NOMO-1 treated with dmso at 0.1 percent for 144 hours (cell line): ENCODE results near the gene GATA3.

Source experiments
- DNase-seq: peaks from one replicate; lab custom pipeline; 2025; ENCODE audit not compliant: unreplicated experiment; lab: John Stamatoyannopoulos, UW

GATA3 gene

GRCh38 chr10:8050556-8051108 is 3.9 kb upstream of the GATA3 start:
- no peak for DNase-seq

GRCh38 chr10:8051109-8051821 is 3.2 kb upstream of the GATA3 start:
- no peak for DNase-seq

- no peak for DNase-seq
Measured at GRCh38 chr10:8051851-8052257, 2.6 kb upstream of the GATA3 start.

- DNase-seq: no peak
Measured at GRCh38 chr10:8052341-8052955, 2.0 kb upstream of the GATA3 start.

DNA sequence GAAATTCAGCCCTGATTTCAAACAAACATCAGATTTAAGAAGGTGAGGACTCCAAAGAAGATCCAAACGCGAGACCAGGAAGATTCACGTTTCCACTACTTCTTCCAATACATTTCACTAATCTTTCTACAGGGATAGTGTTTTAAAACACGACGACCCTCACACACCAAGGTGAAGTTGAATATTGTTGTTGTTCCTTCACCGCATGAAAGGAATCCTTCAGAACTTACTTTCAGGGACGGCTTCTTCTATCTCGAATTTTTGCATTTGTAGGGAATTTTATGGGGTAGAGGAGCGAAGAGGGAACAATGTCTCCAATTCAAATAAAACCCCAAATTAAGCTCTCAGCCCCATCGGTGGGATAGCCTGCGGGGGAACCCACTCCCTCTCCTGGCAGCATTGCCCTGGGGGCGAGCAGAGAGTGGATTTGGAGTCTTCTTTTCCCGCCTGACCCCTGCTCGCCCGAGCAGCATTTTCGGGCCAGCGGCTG is 1.5 kb upstream of the GATA3 start:
- DNase-seq: no peak

DNA sequence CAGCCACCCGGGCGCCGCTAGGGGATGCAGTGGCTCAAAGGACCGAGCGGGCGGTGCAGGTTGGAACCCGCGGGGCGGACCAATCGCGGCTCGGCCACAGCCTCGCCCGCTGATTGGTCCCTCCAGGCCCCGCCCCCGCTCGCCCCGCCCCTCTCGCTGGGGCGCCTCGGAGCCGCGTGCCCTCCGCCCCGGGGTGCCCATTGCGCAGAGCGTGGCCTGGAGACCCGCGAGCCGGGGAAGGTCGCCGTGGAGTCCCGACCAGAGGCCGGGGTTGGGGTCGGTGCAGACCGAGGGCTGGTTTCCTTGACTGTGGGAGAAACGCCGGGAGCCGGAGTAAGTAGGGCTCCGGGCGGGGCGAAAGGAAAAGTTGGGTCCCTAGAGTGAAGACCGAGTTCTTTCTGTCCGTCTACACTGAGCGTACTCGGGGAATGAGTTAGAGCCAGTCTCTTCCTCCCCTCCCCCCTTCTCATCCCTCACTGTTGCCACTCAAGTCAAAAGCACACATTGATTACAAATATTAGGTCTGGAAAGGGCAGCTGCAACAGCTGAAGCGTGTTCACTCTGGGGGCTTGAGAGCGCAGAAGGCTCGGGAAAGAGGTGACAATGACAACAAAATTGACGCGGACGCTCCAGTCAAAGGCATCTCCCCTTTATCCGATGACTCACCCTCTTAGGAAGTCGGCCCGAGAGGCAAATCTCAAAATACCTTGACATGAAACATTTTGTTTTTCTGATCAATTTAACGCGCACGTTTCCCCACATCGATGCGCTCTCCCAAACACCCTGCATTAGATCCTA is 843 bp upstream of the GATA3 start:
- peak; percentile 70 for DNase-seq

GRCh38 chr10:8054244-8054493 is 319 bp upstream of the GATA3 start:
- no peak for DNase-seq

GRCh38 chr10:8055420-8056349 is 1.2 kb downstream of the GATA3 start:
- no peak for DNase-seq

DNA sequence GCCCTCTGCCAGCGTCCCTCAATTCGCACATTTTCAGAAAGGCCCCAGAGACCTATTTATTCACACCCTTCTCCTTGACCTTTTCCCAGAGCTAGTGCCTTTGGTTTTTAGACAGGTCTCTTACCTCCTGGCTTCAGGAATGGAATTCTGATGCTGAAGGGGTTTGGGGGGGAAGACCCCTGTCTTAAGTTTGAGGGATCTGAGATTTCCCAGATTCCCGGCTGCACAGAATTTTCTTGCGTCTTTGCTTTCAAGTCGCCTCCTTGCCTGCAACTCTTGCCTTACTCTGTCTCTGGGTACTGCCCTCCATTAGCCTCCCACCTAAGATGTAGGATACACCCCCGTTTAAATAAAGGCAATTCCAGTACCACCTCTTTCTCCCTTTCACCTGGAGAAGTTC is 1.9 kb downstream of the GATA3 start:
- DNase-seq: no peak

- no peak for DNase-seq
Measured at GRCh38 chr10:8056871-8057331, 2.4 kb downstream of the GATA3 start.

GRCh38 chr10:8057636-8058273 is 3.3 kb downstream of the GATA3 start:
- no peak for DNase-seq

GRCh38 chr10:8058274-8059111 is 4.0 kb downstream of the GATA3 start:
- DNase-seq: no peak

- DNase-seq: no peak
Measured at GRCh38 chr10:8059191-8059936, 4.9 kb downstream of the GATA3 start.

GRCh38 chr10:8060010-8060703 is 5.7 kb downstream of the GATA3 start:
- no peak for DNase-seq

DNA sequence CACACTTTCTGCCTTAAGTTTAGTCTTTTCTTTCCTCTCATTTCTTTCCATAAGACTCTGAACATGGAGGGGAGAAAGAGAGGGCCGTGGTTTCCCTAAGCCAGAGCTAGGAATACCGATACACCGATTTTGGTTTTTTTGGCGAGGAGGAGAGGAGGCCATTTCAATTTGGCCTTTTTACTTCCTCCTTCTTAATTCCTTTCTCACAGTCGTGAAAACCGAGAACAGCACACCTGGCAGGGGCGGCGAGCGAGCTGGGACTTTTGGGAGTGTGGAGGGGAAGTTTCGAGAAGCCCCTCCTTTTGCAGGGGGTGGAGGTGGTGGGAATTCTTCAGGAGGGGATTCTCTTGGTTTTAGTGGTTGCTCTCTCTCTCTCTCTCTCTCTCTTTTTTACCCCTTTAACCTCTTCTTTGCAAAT is 6.2 kb downstream of the GATA3 start:
- no peak for DNase-seq

- DNase-seq: no peak
Measured at GRCh38 chr10:8061274-8062211, 7.1 kb downstream of the GATA3 start.
